Stimulated activated CD4-positive, alpha-beta T cell treated with anti-CD3 and anti-CD28 coated beads, Interleukin-2, amount 100 ng/mL, for 4 hours (primary cell): ENCODE results near the gene NPAS1.

Experiments
- DNase-seq: peaks from one replicate; pipeline ENCODE4 v3.0.0-alpha.2; 2020; ENCODE audit warnings: low read depth

Gene NPAS1

DNA sequence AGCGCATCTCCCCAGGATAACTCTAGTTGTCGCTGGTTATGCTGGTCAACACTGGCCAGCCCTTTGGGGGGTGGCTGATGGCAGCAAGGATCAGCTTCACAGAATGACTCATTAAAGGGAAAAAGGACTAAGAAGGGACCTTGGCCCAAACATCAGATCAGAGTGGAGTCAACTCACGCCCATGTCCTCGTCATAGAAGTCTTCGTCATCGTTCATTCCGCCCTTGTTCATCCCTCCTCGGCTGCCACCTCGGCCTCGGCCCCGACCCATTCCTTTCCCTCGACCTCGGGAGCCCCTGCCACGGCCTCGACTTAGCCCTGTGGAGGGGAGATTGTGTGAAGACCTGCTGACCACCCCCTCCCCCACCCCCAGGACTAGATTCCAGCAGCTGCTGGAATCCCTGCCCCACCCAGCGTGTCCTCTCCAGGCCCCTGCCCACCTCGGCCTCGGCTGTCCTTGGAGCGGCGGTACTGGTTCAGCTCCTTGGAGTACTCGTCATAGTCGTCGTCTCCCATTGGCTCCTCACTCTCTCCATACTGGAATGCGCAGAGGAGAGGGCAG, 65.3 kb downstream of the NPAS1 start:
- DNase-seq = no peak

DNA sequence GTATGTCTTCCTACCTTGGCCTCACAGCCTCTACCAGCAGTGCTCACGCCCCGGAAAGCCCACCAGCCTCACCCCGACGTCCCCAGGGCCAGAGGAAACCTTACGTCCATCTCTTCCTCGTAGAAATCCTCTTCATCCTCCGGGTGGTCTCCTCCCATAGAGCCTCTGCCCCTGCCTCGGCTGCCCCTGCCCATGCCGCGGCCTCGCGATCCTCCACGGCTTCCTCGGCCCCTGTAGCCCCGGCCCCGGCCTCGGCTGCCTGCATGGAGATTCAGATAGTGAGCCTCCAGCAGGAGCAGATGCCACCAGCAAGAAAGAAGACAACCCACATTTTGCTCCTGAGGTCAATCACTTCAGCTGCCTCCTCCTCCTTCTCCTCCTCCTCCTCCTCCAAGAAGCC, 66.6 kb downstream of the NPAS1 start:
- no peak for DNase-seq

- DNase-seq = no peak
These were observed 70.2 kb downstream of the NPAS1 start for GRCh38 chr19:47089767-47090350.

DNA sequence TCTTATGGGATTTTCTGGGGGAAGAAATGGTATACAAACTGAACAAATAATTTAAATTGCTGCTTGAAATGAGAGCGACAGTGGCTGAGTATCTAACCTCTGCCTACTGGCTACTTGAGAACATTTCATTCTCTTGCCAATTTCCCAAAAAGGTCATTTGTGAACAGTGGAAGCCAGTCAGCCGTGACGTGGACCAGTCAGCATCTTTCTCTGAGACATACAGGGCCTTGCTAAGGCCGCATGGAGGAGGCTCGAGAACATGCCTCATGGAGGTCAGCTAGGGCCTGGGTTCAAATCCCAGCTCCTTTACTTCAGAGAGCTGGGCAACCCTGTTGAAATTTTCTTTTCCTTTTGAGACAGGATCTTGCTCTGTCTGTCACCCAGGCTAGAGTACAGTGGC, 73.6 kb downstream of the NPAS1 start:
- no peak for DNase-seq

- DNase-seq = no peak
These were observed 74.2 kb downstream of the NPAS1 start for GRCh38 chr19:47093841-47094240.

DNA sequence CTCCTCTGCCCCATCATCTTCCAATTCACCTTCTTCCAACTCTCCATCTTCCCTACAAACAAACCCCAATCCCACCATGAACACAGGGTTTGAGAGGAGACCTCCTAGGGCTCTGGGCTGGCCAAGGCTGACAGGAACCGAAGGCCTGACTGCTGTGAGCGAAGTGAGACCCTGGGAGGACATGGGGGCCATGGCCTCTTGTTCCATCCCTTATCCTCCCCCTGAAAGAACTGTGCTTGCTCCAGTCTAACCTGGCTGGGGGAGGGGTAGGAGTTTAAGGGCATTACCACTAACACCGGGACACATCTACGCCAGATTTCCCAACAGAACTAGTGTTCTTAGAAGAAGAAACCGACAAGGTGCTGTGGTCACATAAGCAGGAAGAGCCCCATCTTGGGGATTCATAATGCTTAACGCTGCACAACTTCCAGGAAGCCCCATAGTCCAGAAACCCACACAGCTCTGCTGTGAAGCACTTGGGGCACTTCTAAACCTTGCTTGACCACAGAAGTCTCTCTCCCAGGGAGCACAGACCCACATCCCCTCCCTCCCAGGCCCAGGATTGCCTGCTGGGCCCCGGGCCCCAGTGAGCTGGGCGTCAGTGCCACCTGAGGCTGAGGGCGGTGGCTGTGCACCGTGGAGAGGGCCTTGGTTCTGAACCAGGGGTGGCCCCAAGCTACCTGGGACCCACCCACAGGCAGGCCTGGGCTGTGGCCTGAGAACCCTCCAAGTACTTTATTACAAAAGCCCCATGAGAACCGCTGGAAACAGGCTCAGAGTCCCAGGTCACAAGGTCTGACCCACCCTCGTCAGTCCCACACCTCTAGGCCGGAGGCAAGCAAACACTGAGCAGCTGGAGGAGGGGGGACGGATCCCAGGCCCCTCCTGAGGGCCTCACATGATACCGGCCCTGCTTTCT, 75.2 kb downstream of the NPAS1 start:
- no peak for DNase-seq
